Measurements from ENCODE around the gene SLC26A9.

- TF ChIP-seq POLR2A (IDR thresholded peaks at IDR 0.05) (no peak), CTCF (IDR thresholded peaks at IDR 0.05) (no peak)
Observed at GRCh38 chr1:205870236-205870635, 73.0 kb downstream of the SLC26A9 start.
